ENCODE measurements around the gene AMBP. TPM values are rescaled to one million over a fixed set of nuclear protein-coding genes. Genes with fewer than 3 reads are reported as not detected.

AMBP gene
- total and polyA plus RNA-seq, 7 donors = 0.16 to 0.84 TPM; not detected in 5

GRCh38 chr9:114017741-114018715, 60.1 kb downstream of the AMBP start:
- WGBS, 3 donors = 87 to 97% (median 88%) methylated on average over 6 of the region's 6 CpGs
- H3K27me3 ChIP-seq (ENCODE audit: insufficient read depth in 3 of 3, low read length in 2 of 3) = no peaks in the 10 kb centered on the region
- H3K4me1 ChIP-seq = no peaks in the 10 kb centered on the region
- H3K36me3 ChIP-seq (ENCODE audit: insufficient read depth in 1 of 2, low read depth in 1 of 2) = peaks cover 0 to 24% of the 10 kb centered on the region in 2 donors
- no peak overlapping the region for H3K27ac ChIP-seq
- H3K4me3 ChIP-seq = no peak overlapping the region
- DNase-seq = no peak
- TF ChIP-seq CTCF (IDR thresholded peaks at IDR 0.05) = no peak
- intact Hi-C loops (cut with DNase I) = no loop called here
- no peak for ATAC-seq
- peaks cover 12% of the 10 kb centered on the region for H3K9me3 ChIP-seq

- no peak for DNase-seq
- intact Hi-C loops (cut with DNase I) = no loop called here
- TF ChIP-seq CTCF (IDR thresholded peaks at IDR 0.05) = no peak
- Histone ChIP-seq H3K36me3 (ENCODE audit: insufficient read depth in 1 of 2, low read depth in 1 of 2) (peaks cover 0 to 24% of the 10 kb centered on the region in 2 donors), H3K27me3 (ENCODE audit: insufficient read depth in 3 of 3, low read length in 2 of 3) (no peaks in the 10 kb centered on the region), H3K9me3 (peaks cover 6% of the 10 kb centered on the region), H3K27ac (no peak overlapping the region), H3K4me3 (no peak overlapping the region), H3K4me1 (no peaks in the 10 kb centered on the region)
- no peak for ATAC-seq
- 95 to 97% (median 97%) methylated on average over 14 of the region's 14 CpGs for WGBS, 3 donors
Measured at GRCh38 chr9:114016629-114017423, 61.3 kb downstream of the AMBP start.

- no peak overlapping the region for H3K27ac ChIP-seq
- 87 to 98% (median 91%) methylated on average over 6 of the region's 6 CpGs for WGBS, 3 donors
- H3K36me3 ChIP-seq (ENCODE audit: insufficient read depth in 1 of 2, low read depth in 1 of 2) = peaks cover 0 to 24% of the 10 kb centered on the region in 2 donors
- H3K27me3 ChIP-seq (ENCODE audit: insufficient read depth in 3 of 3, low read length in 2 of 3) = no peaks in the 10 kb centered on the region
- TF ChIP-seq CTCF (IDR thresholded peaks at IDR 0.05) = no peak
- H3K9me3 ChIP-seq = peaks cover 6% of the 10 kb centered on the region
- no peak for DNase-seq
- no peaks in the 10 kb centered on the region for H3K4me1 ChIP-seq
- intact Hi-C loops (cut with DNase I) = no loop called here
- ATAC-seq = no peak
- no peak overlapping the region for H3K4me3 ChIP-seq
Measured at GRCh38 chr9:114016101-114016500, 62.0 kb downstream of the AMBP start.

GRCh38 chr9:114015607-114016006, 62.5 kb downstream of the AMBP start:
- intact Hi-C loops (cut with DNase I) = no loop called here
- Histone ChIP-seq H3K27ac (no peak overlapping the region), H3K4me1 (no peaks in the 10 kb centered on the region), H3K9me3 (peaks cover 6% of the 10 kb centered on the region), H3K27me3 (ENCODE audit: insufficient read depth in 3 of 3, low read length in 2 of 3) (no peaks in the 10 kb centered on the region), H3K36me3 (ENCODE audit: insufficient read depth in 1 of 2, low read depth in 1 of 2) (peaks cover 0 to 24% of the 10 kb centered on the region in 2 donors), H3K4me3 (no peak overlapping the region)
- 96 to 98% (median 98%) methylated on average over 2 of the region's 2 CpGs for WGBS, 3 donors
- TF ChIP-seq CTCF (IDR thresholded peaks at IDR 0.05) = no peak
- ATAC-seq (no peak), DNase-seq (no peak)
